K562 (cell line): Measurements from ENCODE around the gene MAP3K2. TPM values are rescaled to one million over a fixed set of nuclear protein-coding genes. Genes with fewer than 3 reads are reported as not detected.
A peak's percentile ranks its signal among the peaks of the same experiment; 100 is the strongest.

Source experiments
- CEBPB ChIP-seq: fragments of 450-650 bp; IDR thresholded peaks from 2 replicates; pipeline ENCODE4 v1.6.1; 2016; ENCODE audit warnings: missing genetic modification characterization, missing compliant biosample characterization
- DDX20 ChIP-seq: fragments of 450-650 bp; IDR thresholded peaks from 2 replicates; pipeline ENCODE4 v1.6.1; 2016; ENCODE audit warnings: missing genetic modification characterization, low read depth, mild to moderate bottlenecking, missing compliant biosample characterization, moderate library complexity
- EGR1 ChIP-seq: fragments of 450-650 bp; conservative IDR thresholded peaks from 2 replicates; pipeline ENCODE4 v1.6.1; 2017; ENCODE audit warnings: mild to moderate bottlenecking
- ELF2 ChIP-seq: fragments of 250-450 bp; sonication (Bioruptor Pico); IDR thresholded peaks from 2 replicates; pipeline ENCODE4 v1.5.0; 2021; ENCODE audit warnings: mild to moderate bottlenecking
- ETS2 ChIP-seq: IDR thresholded peaks from 2 replicates; pipeline ENCODE4 v1.6.1; 2016; ENCODE audit warnings: borderline replicate concordance, missing genetic modification characterization, mild to moderate bottlenecking, moderate library complexity, missing compliant biosample characterization; ENCODE audit not compliant: poor library complexity, severe bottlenecking
- LCOR ChIP-seq: sonication (generic); formaldehyde crosslinking; IDR thresholded peaks from 2 replicates; pipeline ENCODE4 v1.8.0; 2022; ENCODE audit warnings: mild to moderate bottlenecking, missing genetic modification reagents
- MTA3 ChIP-seq: fragments of 450-650 bp; formaldehyde crosslinking; IDR thresholded peaks from 2 replicates; pipeline ENCODE4 v1.6.1; 2017; ENCODE audit warnings: mild to moderate bottlenecking, borderline replicate concordance
- RNF2 ChIP-seq: sonication (generic); IDR thresholded peaks from 2 replicates; pipeline ENCODE4 v1.6.1; 2016
- SIX5 ChIP-seq, 2 experiments: IDR thresholded peaks; 2 replicates each; pipeline ENCODE4 v1.6.1; 2011; ENCODE audit warnings: low read length in 2 of 2, borderline replicate concordance in 1 of 2, low read depth in 1 of 2, mild to moderate bottlenecking in 1 of 2, moderate library complexity in 1 of 2; ENCODE audit not compliant: insufficient read depth in 1 of 2
- U2AF2 ChIP-seq: fragments of 200-400 bp; formaldehyde crosslinking; optimal IDR thresholded peaks from 2 replicates; pipeline ENCODE3; 2017; ENCODE audit warnings: low read depth, mild to moderate bottlenecking, low read length
- XRCC3 ChIP-seq: fragments of 450-650 bp; IDR thresholded peaks from 2 replicates; pipeline ENCODE4 v1.6.1; 2017; ENCODE audit warnings: mild to moderate bottlenecking, moderate library complexity
- ZBTB8A ChIP-seq: fragments of 450-650 bp; IDR thresholded peaks from 2 replicates; pipeline ENCODE4 v1.6.1; 2018; ENCODE audit warnings: mild to moderate bottlenecking, moderate library complexity; ENCODE audit not compliant: partially characterized antibody
- ZKSCAN3 ChIP-seq: fragments of 250-450 bp; sonication (Bioruptor Pico); IDR thresholded peaks from 2 replicates; pipeline ENCODE4 v1.4.0; 2020
- ZNF764 ChIP-seq: fragments of 250-450 bp; sonication (Bioruptor Pico); IDR thresholded peaks from 2 replicates; pipeline ENCODE4 v1.4.0; 2020; ENCODE audit warnings: low read depth, mild to moderate bottlenecking, moderate library complexity
- ZSCAN32 ChIP-seq: fragments of 450-650 bp; formaldehyde crosslinking; IDR thresholded peaks from 2 replicates; pipeline ENCODE4 v1.4.0; 2020; ENCODE audit warnings: mild to moderate bottlenecking, moderate library complexity
- polyA plus RNA-seq, 8 experiments: library from polyadenylated mRNA; depleted of rRNA in 4 of 8; stranded (reverse) in 5 of 8; unstranded in 3 of 8; fragments of >200 nt; fragmentation: Nextera tagmentation in 2 of 8; fragmentation: Illumina TruSeq in 1 of 8; extraction: Ambion mirVana in 2 of 8; extraction: Trizol in 1 of 8; gene quantifications; 2 replicates each; pipeline versions ENCODE4 v1.2.1 to v1.2.3, GENCODE V29; 2011 to 2014; ENCODE audit warnings: inconsistent platforms in 1 of 8, missing spikeins in 1 of 8
- total RNA-seq, 7 experiments: library from RNA; depleted of rRNA in 6 of 7; stranded (reverse); fragments of >200 nt in 6 of 7; fragmentation: Illumina TruSeq in 2 of 7; extraction: Trizol in 2 of 7; gene quantifications; 2 replicates each; pipeline versions ENCODE4 v1.2.1 to v1.2.3, GENCODE V29; 2011 to 2021; ENCODE audit warnings: low replicate concordance in 1 of 7
- TF ChIP-seq, protein P1 (sequence below): IDR thresholded peaks from 2 replicates; pipeline ENCODE4 v1.6.1; 2011; ENCODE audit not compliant: insufficient read length; ENCODE audit errors: extremely low read depth
- TF ChIP-seq, protein P2 (sequence below), 2 experiments: fragments of 450-650 bp; formaldehyde crosslinking in 1 of 2; IDR thresholded peaks; 2 replicates each; pipeline versions ENCODE4 v1.4.0 to v1.6.1; 2014 to 2020; ENCODE audit warnings: mild to moderate bottlenecking in 2 of 2, borderline replicate concordance in 1 of 2, low read depth in 1 of 2
- TF ChIP-seq, protein P3 (sequence below): sonication (generic); formaldehyde crosslinking; IDR thresholded peaks from 2 replicates; pipeline ENCODE4 v1.8.0; 2022; ENCODE audit warnings: mild to moderate bottlenecking, low read depth, missing genetic modification reagents

MAP3K2 gene
- total and polyA plus RNA-seq, 9 of the 15 experiments (the other 6 are each of a cell fraction or from before 2014, with no cell fraction given): 1.2 to 14.2 (median 5.7) TPM

DNA sequence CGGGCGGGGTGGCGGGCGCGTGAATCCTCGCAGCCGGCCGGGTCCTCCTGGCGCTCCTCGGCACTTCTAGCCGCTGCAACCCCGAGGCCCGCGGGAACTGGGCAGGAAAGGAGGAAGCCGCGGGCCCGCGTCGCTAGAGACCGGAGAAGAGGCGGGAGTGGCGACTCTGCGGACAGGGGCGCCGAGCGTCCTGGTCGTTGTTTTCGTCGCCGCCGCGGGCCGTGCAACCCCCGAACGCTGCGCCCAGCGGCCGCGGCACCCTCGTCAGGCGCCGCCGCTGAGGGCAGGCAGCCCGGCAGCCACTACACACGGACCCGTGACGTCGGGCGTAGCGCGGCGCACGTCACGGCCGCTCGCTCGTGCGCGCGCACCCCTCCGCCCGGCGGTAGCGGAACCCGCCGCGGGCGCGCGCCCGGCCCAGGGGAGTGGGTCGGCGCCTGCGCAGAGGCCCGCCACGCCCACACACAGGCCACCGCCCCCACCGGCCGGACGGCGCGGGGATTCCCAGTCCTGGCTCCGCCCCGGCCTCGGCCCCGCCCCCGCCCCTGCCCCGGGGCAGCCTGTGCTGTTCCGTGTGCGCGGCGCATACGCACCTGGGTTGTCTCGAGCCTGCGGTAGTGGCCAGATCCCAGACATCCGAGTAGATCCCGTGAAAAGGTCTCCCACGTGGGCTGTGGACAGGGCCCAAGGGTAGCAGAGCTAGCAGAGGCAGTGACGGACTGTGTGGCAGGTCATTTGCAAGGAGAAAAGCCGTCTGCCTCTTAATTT, at the start of gene MAP3K2 (continued):
- TF ChIP-seq ZNF764 (CRISPR knock-in tag) (no peak), ETS2 (no peak), RNF2 (peak; percentile 20; the same call in 1 of the 2 replicates), XRCC3 (no peak), ELF2 (CRISPR knock-in tag) (peak; percentile 48; the same call in 1 of the 2 replicates), ZSCAN32 (CRISPR knock-in tag) (no peak), DDX20 (tag) (no peak), SIX5 (IDR thresholded peaks at IDR 0.05; ENCODE audit: borderline replicate concordance in 1 of 2, insufficient read depth in 1 of 2, low read depth in 1 of 2, low read length in 2 of 2) (no peak), LCOR (CRISPR knock-in tag) (no peak), CEBPB (no peak), ZKSCAN3 (no peak), ZBTB8A (no peak), MTA3 (peak; percentile 88), U2AF2 (no peak), EGR1 (peak; percentile 62)
- TF ChIP-seq, protein P1, sequence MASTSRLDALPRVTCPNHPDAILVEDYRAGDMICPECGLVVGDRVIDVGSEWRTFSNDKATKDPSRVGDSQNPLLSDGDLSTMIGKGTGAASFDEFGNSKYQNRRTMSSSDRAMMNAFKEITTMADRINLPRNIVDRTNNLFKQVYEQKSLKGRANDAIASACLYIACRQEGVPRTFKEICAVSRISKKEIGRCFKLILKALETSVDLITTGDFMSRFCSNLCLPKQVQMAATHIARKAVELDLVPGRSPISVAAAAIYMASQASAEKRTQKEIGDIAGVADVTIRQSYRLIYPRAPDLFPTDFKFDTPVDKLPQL: no peak
- TF ChIP-seq, protein P2, sequence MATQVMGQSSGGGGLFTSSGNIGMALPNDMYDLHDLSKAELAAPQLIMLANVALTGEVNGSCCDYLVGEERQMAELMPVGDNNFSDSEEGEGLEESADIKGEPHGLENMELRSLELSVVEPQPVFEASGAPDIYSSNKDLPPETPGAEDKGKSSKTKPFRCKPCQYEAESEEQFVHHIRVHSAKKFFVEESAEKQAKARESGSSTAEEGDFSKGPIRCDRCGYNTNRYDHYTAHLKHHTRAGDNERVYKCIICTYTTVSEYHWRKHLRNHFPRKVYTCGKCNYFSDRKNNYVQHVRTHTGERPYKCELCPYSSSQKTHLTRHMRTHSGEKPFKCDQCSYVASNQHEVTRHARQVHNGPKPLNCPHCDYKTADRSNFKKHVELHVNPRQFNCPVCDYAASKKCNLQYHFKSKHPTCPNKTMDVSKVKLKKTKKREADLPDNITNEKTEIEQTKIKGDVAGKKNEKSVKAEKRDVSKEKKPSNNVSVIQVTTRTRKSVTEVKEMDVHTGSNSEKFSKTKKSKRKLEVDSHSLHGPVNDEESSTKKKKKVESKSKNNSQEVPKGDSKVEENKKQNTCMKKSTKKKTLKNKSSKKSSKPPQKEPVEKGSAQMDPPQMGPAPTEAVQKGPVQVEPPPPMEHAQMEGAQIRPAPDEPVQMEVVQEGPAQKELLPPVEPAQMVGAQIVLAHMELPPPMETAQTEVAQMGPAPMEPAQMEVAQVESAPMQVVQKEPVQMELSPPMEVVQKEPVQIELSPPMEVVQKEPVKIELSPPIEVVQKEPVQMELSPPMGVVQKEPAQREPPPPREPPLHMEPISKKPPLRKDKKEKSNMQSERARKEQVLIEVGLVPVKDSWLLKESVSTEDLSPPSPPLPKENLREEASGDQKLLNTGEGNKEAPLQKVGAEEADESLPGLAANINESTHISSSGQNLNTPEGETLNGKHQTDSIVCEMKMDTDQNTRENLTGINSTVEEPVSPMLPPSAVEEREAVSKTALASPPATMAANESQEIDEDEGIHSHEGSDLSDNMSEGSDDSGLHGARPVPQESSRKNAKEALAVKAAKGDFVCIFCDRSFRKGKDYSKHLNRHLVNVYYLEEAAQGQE (IDR thresholded peaks at IDR 0.05; ENCODE audit: borderline replicate concordance): no peak
- TF ChIP-seq, protein P2 (CRISPR knock-in tag; IDR thresholded peaks at IDR 0.05; ENCODE audit: low read depth): 0 out of 2 replicates have a peak, but pooled peaks have one; percentile 71
- TF ChIP-seq, protein P3, sequence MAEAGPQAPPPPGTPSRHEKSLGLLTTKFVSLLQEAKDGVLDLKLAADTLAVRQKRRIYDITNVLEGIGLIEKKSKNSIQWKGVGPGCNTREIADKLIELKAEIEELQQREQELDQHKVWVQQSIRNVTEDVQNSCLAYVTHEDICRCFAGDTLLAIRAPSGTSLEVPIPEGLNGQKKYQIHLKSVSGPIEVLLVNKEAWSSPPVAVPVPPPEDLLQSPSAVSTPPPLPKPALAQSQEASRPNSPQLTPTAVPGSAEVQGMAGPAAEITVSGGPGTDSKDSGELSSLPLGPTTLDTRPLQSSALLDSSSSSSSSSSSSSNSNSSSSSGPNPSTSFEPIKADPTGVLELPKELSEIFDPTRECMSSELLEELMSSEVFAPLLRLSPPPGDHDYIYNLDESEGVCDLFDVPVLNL (CRISPR knock-in tag): no peak
